H9 (cell line): ENCODE data around the gene SLC23A1. TPM values are rescaled to one million over a fixed set of nuclear protein-coding genes. Genes with fewer than 3 reads are reported as not detected.

Experiments
- DNase-seq: peaks from one replicate; pipeline ENCODE4 v3.0.0-alpha.2; 2017
- H2AFZ ChIP-seq: one replicate; pipeline ENCODE4 v1.6.1; 2013; ENCODE audit warnings: mild to moderate bottlenecking, low read length, control low read depth, moderate library complexity
- H2AK5ac ChIP-seq: 2 replicates; pipeline ENCODE4 v1.6.1; 2013; ENCODE audit warnings: low read length, control low read depth, mixed read lengths; ENCODE audit not compliant: insufficient read length
- H2BK120ac ChIP-seq: one replicate; pipeline ENCODE4 v1.6.1; 2013; ENCODE audit warnings: low read depth, mild to moderate bottlenecking, low read length, control low read depth, inconsistent platforms; ENCODE audit not compliant: poor library complexity, severe bottlenecking
- H2BK12ac ChIP-seq: 2 replicates; pipeline ENCODE4 v1.6.1; 2013; ENCODE audit warnings: low read length, control low read depth, mixed read lengths, low read depth; ENCODE audit not compliant: insufficient read length
- H2BK15ac ChIP-seq: 2 replicates; pipeline ENCODE4 v1.6.1; 2013; ENCODE audit warnings: low read depth, low read length, control low read depth
- H2BK20ac ChIP-seq: one replicate; pipeline ENCODE4 v1.6.1; 2013; ENCODE audit warnings: low read depth, mild to moderate bottlenecking, low read length, control low read depth, inconsistent platforms; ENCODE audit not compliant: poor library complexity, severe bottlenecking
- H2BK5ac ChIP-seq: 2 replicates; pipeline ENCODE4 v1.6.1; 2013; ENCODE audit warnings: low read length, control low read depth, mixed read lengths; ENCODE audit not compliant: insufficient read length
- H3K14ac ChIP-seq: 2 replicates; pipeline ENCODE4 v1.6.1; 2013; ENCODE audit warnings: low read length, control low read depth; ENCODE audit not compliant: insufficient read depth
- H3K18ac ChIP-seq: 2 replicates; pipeline ENCODE4 v1.6.1; 2013; ENCODE audit warnings: low read depth, mild to moderate bottlenecking, mixed read lengths, low read length, control low read depth; ENCODE audit not compliant: insufficient read length
- H3K23ac ChIP-seq: 2 replicates; pipeline ENCODE4 v1.6.1; 2013; ENCODE audit warnings: low read length, control low read depth, mixed read lengths, low read depth; ENCODE audit not compliant: insufficient read length
- H3K23me2 ChIP-seq: 2 replicates; pipeline ENCODE4 v1.6.1; 2013; ENCODE audit warnings: low read depth, mild to moderate bottlenecking, mixed read lengths, low read length, control low read depth; ENCODE audit not compliant: insufficient read length, poor library complexity, severe bottlenecking
- H3K27ac ChIP-seq: 2 replicates; pipeline ENCODE4 v1.5.1; 2013; ENCODE audit warnings: low read length, control low read depth, mixed read lengths, low read depth; ENCODE audit not compliant: insufficient read length
- H3K27me3 ChIP-seq: 2 replicates; pipeline ENCODE4 v1.6.1; 2013; ENCODE audit warnings: low read length, control low read depth, inconsistent platforms; ENCODE audit not compliant: insufficient read depth
- H3K4ac ChIP-seq: 2 replicates; pipeline ENCODE4 v1.6.1; 2013; ENCODE audit warnings: low read depth, mild to moderate bottlenecking, control low read depth, inconsistent platforms, low read length, moderate library complexity
- H3K4me1 ChIP-seq: 2 replicates; pipeline ENCODE4 v1.6.1; 2013; ENCODE audit warnings: low read length, control low read depth, inconsistent platforms; ENCODE audit not compliant: insufficient read depth
- H3K4me2 ChIP-seq: 2 replicates; pipeline ENCODE4 v1.6.1; 2013; ENCODE audit warnings: low read length, control low read depth, mixed read lengths; ENCODE audit not compliant: insufficient read length, insufficient read depth
- H3K56ac ChIP-seq: 2 replicates; pipeline ENCODE4 v1.6.1; 2013; ENCODE audit warnings: low read depth, mild to moderate bottlenecking, mixed read lengths, low read length, control low read depth; ENCODE audit not compliant: insufficient read length
- H3K79me1 ChIP-seq: 2 replicates; pipeline ENCODE4 v1.6.1; 2013; ENCODE audit warnings: low read depth, mild to moderate bottlenecking, moderate library complexity, low read length, control low read depth, inconsistent platforms; ENCODE audit not compliant: insufficient read depth, poor library complexity, severe bottlenecking
- H3K79me2 ChIP-seq: 2 replicates; pipeline ENCODE4 v1.6.1; 2013; ENCODE audit warnings: low read length, control low read depth, inconsistent platforms; ENCODE audit not compliant: insufficient read depth
- H3K9ac ChIP-seq: 2 replicates; pipeline ENCODE4 v1.6.1; 2013; ENCODE audit warnings: low read length, control low read depth, mixed read lengths; ENCODE audit not compliant: insufficient read length; ENCODE audit errors: extremely low read depth
- H3K9me3 ChIP-seq: one replicate; pipeline ENCODE4 v1.6.1; 2013; ENCODE audit warnings: low read depth, low read length, inconsistent platforms; ENCODE audit not compliant: control insufficient read depth
- H3T11ph ChIP-seq: one replicate; pipeline ENCODE4 v1.6.1; 2013; ENCODE audit warnings: mild to moderate bottlenecking, low read length, control low read depth, inconsistent platforms
- H4K20me1 ChIP-seq: one replicate; pipeline ENCODE4 v1.6.1; 2013; ENCODE audit not compliant: control insufficient read depth, insufficient read length, insufficient read depth
- H4K5ac ChIP-seq: 2 replicates; pipeline ENCODE4 v1.6.1; 2013; ENCODE audit warnings: low read depth, mild to moderate bottlenecking, mixed read lengths, low read length, control low read depth; ENCODE audit not compliant: insufficient read length
- H4K8ac ChIP-seq: replicated peaks from 2 replicates; pipeline ENCODE4 v1.6.1; 2013; ENCODE audit warnings: low read length, control low read depth, mixed read lengths, low read depth; ENCODE audit not compliant: insufficient read length
- H4K91ac ChIP-seq: 2 replicates; pipeline ENCODE4 v1.6.1; 2013; ENCODE audit warnings: low read depth, mild to moderate bottlenecking, moderate library complexity, mixed read lengths, low read length, control low read depth; ENCODE audit not compliant: insufficient read length
- H3K27ac Mint-ChIP-seq, 3 experiments: 2 replicates in 2 of 3; 3 replicates in 1 of 3; pipeline ENCODE4 v1.8.0; 2020 to 2021; ENCODE audit warnings: mixed read lengths in 3 of 3, mild to moderate bottlenecking in 1 of 3, moderate library complexity in 1 of 3
- H3K27me3 Mint-ChIP-seq: 2 replicates; pipeline ENCODE4 v1.8.0; 2021; ENCODE audit warnings: low read depth, mild to moderate bottlenecking, moderate library complexity, mixed read lengths
- H3K36me3 Mint-ChIP-seq, 3 experiments: 2 replicates in 2 of 3; 3 replicates in 1 of 3; pipeline ENCODE4 v1.8.0; 2020 to 2021; ENCODE audit warnings: low read depth in 3 of 3, mixed read lengths in 3 of 3; ENCODE audit not compliant: insufficient read depth in 1 of 3
- H3K4me1 Mint-ChIP-seq, 2 experiments: 2 replicates each; pipeline ENCODE4 v1.8.0; 2020; ENCODE audit warnings: mixed read lengths in 2 of 2
- H3K4me3 Mint-ChIP-seq, 2 experiments: 2 replicates in 1 of 2; 3 replicates in 1 of 2; pipeline ENCODE4 v1.8.0; 2020 to 2021; ENCODE audit warnings: mild to moderate bottlenecking in 2 of 2, mixed read lengths in 2 of 2, moderate library complexity in 1 of 2
- H3K9me3 Mint-ChIP-seq, 2 experiments: 2 replicates in 1 of 2; 3 replicates in 1 of 2; pipeline ENCODE4 v1.8.0; 2020; ENCODE audit warnings: mild to moderate bottlenecking in 2 of 2, mixed read lengths in 2 of 2, moderate library complexity in 1 of 2
- CTCF ChIP-seq: fragments of 200-600 bp; sonication (generic); conservative IDR thresholded peaks from 3 replicates; pipeline ENCODE4 v1.8.0; 2021; ENCODE audit warnings: antibody characterized with exemption, mild to moderate bottlenecking
- WGBS: extraction: QIAGEN DNeasy Blood & Tissue Kit; methylation state at CpG from one replicate; pipeline ENCODE4 v1.1.7; 2013; ENCODE audit warnings: missing lambda C conversion rate, low lambda C conversion rate, mixed read lengths; ENCODE audit not compliant: insufficient read length; ENCODE audit errors: extremely low coverage; 5-methylcytosine and 5-hydroxymethylcytosine counted together
- total RNA-seq: library from RNA; stranded (reverse); gene quantifications from 2 replicates; pipeline ENCODE4 v1.2.1, GENCODE V29; 2021

The SLC23A1 gene
- total RNA-seq, 1 experiment from 2014 or later: not detected

- Histone ChIP-seq H2BK12ac (no peak overlapping the region), H4K5ac (no peak overlapping the region), H4K20me1 (no peaks in the 10 kb centered on the region), H3K9ac (no peak overlapping the region), H2BK5ac (no peak overlapping the region), H3K27ac (no peak overlapping the region), H3K4ac (no peak overlapping the region), H3K56ac (no peak overlapping the region), H3K4me2 (no peak overlapping the region), H3K9me3 (no peaks in the 10 kb centered on the region), H2BK20ac (no peak overlapping the region), H4K91ac (no peak overlapping the region), H2BK120ac (no peak overlapping the region), H3K27me3 (no peaks in the 10 kb centered on the region), H3K14ac (no peak overlapping the region), H3T11ph (no peak overlapping the region), H4K8ac (no peak overlapping the region), H3K23ac (no peak overlapping the region), H3K18ac (no peak overlapping the region), H2BK15ac (no peak overlapping the region), H2AFZ (no peak overlapping the region), H3K23me2 (no peaks in the 10 kb centered on the region), H2AK5ac (no peak overlapping the region), H3K79me2 (no peaks in the 10 kb centered on the region), H3K79me1 (no peaks in the 10 kb centered on the region), H3K4me1 (no peaks in the 10 kb centered on the region)
- Mint-ChIP-seq H3K9me3 (no peaks in the 10 kb centered on the region), H3K4me1 (no peaks in the 10 kb centered on the region), H3K27ac (no peak overlapping the region), H3K36me3 (peaks cover 0 to 32% (median 24%) of the 10 kb centered on the region in 3 experiments; a peak in 4 of 7 replicates), H3K27me3 (no peaks in the 10 kb centered on the region), H3K4me3 (no peak overlapping the region)
- WGBS: no CpG with 5 or more reads among the region's 6 CpGs
- no peak for DNase-seq
- no peak for TF ChIP-seq CTCF
These were observed 30.1 kb upstream of the SLC23A1 start for GRCh38 chr5:139413153-139413552.
